Measurements from ENCODE around the gene FBXW4.

FBXW4 gene

DNA sequence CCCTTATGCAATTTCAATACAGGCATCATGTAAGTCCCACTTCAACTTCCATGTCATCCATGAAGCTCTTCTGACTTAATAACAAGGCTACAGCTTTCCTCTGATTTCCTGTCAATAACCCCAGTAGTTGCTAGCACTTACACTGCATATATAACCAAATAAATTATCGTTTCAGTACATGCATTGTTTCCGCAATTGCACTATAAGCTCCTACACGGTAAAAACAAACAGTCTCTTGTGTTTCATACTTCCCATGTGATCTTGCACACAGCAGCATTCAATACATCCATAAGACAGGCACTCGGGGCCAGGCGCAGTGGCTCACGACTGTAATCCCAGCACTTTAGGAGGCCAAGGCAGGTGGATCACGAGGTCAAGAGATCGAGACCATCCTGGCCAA is 41.4 kb downstream of the FBXW4 start:
- no peaks in the 10 kb centered on the region for H3K27me3 ChIP-seq (ENCODE audit: insufficient read depth, low read depth)
- no peak overlapping the region for H2AFZ ChIP-seq (ENCODE audit: low read depth)
- H3K4me1 ChIP-seq (ENCODE audit: low read depth, poor library complexity, severe bottlenecking) = no peaks in the 10 kb centered on the region
- no peak for TF ChIP-seq CTCF (conservative IDR thresholded peaks at IDR 0.05; ENCODE audit: low read depth, low read length)
- no peaks in the 10 kb centered on the region for H4K20me1 ChIP-seq (ENCODE audit: insufficient read depth)
- no peak overlapping the region for H3K9ac ChIP-seq
- H3K36me3 ChIP-seq (ENCODE audit: insufficient read depth) = no peaks in the 10 kb centered on the region
- no peak overlapping the region for H3K4me3 ChIP-seq (IDR thresholded peaks at IDR 0.05; ENCODE audit: insufficient read depth, low read depth, low read length)
- H3K79me2 ChIP-seq (ENCODE audit: insufficient read depth, low read depth) = no peaks in the 10 kb centered on the region
- H3K27ac ChIP-seq = no peak overlapping the region
- no peak overlapping the region for H3K4me2 ChIP-seq

DNA sequence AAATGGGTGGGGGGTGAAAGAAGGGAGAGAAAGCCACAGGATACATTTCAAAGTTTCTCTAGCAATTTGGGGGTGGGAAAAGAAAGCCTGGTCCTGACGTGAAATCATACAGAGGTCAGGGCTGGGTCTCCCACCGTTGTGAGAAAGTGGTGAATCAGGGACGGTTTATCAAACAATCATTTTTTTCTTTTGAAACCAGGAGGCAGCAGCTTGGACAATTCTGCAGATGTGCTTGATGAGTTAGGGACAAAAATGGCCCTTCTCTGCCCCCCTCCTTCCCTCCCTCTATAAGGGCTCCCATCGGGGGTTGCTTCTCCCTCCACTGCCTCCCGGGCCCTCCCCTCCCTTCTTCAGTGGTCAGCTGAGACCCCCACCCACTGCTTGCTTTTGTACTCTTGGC is 43.6 kb downstream of the FBXW4 start:
- H3K36me3 ChIP-seq (ENCODE audit: insufficient read depth) = no peaks in the 10 kb centered on the region

DNA sequence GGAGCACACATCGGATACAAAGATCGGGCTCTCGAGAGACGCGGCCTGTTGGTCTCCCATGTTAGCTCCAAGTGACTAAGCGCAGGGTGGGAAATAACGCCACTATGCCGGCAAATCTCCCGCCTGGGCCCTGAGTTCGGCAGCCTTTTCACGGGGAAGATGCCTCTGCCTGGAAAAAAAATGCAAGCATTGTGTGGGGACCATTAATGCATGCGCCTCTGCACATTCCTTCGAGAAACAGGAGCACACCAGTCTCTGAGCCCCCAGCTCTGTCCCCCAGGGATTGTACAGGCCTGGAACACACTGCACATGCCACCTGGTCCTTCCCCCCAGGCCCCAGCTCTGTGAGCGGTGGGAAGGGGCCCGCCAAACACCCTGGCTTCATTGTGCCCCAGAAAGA is 44.1 kb downstream of the FBXW4 start:
- no peaks in the 10 kb centered on the region for H3K79me2 ChIP-seq (ENCODE audit: insufficient read depth, low read depth)
- no peak overlapping the region for H3K4me3 ChIP-seq (IDR thresholded peaks at IDR 0.05; ENCODE audit: insufficient read depth, low read depth, low read length)
- H3K4me1 ChIP-seq (ENCODE audit: low read depth, poor library complexity, severe bottlenecking) = no peaks in the 10 kb centered on the region
- no peak overlapping the region for H2AFZ ChIP-seq (ENCODE audit: low read depth)
- no peaks in the 10 kb centered on the region for H3K27me3 ChIP-seq (ENCODE audit: insufficient read depth, low read depth)
- H3K36me3 ChIP-seq (ENCODE audit: insufficient read depth) = no peaks in the 10 kb centered on the region
- no peak overlapping the region for H3K9ac ChIP-seq
- no peak for TF ChIP-seq CTCF (conservative IDR thresholded peaks at IDR 0.05; ENCODE audit: low read depth, low read length)
- H3K27ac ChIP-seq = no peak overlapping the region
- no peak overlapping the region for H3K4me2 ChIP-seq
- no peaks in the 10 kb centered on the region for H4K20me1 ChIP-seq (ENCODE audit: insufficient read depth)

More for the DNA sequence above, 43.6 kb downstream of the FBXW4 start:
- Histone ChIP-seq H3K4me3 (IDR thresholded peaks at IDR 0.05; ENCODE audit: insufficient read depth, low read depth, low read length) (no peak overlapping the region), H3K4me2 (no peak overlapping the region), H3K4me1 (ENCODE audit: low read depth, poor library complexity, severe bottlenecking) (no peaks in the 10 kb centered on the region), H3K79me2 (ENCODE audit: insufficient read depth, low read depth) (no peaks in the 10 kb centered on the region), H2AFZ (ENCODE audit: low read depth) (no peak overlapping the region), H3K9ac (no peak overlapping the region), H3K27me3 (ENCODE audit: insufficient read depth, low read depth) (no peaks in the 10 kb centered on the region), H3K27ac (no peak overlapping the region), H4K20me1 (ENCODE audit: insufficient read depth) (no peaks in the 10 kb centered on the region)
- TF ChIP-seq CTCF (conservative IDR thresholded peaks at IDR 0.05; ENCODE audit: low read depth, low read length) = no peak

DNA sequence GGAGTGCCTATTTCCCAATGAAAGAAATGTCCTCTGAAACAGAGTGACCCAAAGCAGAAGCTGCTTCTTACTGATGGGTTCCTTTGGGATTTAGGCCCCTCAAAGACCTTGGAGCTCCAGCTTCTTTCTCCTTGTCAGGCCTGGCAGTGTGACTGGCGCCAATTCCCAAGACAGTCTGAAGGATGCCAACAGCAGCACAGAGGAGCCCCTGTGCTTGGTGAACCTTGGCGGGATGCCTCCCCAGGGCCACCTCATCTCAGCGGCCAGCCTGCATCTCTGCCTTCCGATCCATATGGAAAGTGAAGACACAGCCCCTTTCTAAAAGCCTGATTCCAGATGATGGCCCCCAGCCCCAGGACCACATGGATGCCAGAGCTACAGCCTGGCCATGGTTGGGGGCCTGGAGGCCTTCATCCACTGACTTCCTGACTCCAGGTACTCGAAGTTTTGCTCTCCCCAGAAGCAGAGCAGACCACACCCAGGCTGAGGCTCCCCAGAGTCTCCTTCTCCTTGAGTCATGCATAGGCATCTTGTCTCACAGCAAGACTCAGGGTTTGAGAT is 45.4 kb downstream of the FBXW4 start:
- Histone ChIP-seq H3K27ac (no peak overlapping the region), H2AFZ (ENCODE audit: low read depth) (no peak overlapping the region), H3K9ac (no peak overlapping the region), H4K20me1 (ENCODE audit: insufficient read depth) (no peaks in the 10 kb centered on the region), H3K27me3 (ENCODE audit: insufficient read depth, low read depth) (no peaks in the 10 kb centered on the region), H3K4me3 (IDR thresholded peaks at IDR 0.05; ENCODE audit: insufficient read depth, low read depth, low read length) (no peak overlapping the region), H3K36me3 (ENCODE audit: insufficient read depth) (no peaks in the 10 kb centered on the region), H3K4me1 (ENCODE audit: low read depth, poor library complexity, severe bottlenecking) (no peaks in the 10 kb centered on the region), H3K4me2 (no peak overlapping the region), H3K79me2 (ENCODE audit: insufficient read depth, low read depth) (no peaks in the 10 kb centered on the region)
- no peak for TF ChIP-seq CTCF (conservative IDR thresholded peaks at IDR 0.05; ENCODE audit: low read depth, low read length)

All from KMS-11 (cell line).